B cell (primary cell): ENCODE measurements around the gene MAML3. TPM values are rescaled to one million over a fixed set of nuclear protein-coding genes. Genes with fewer than 3 reads are reported as not detected.

ENCODE experiments used
- ATAC-seq: fragments of 200-7000 bp; cut with Tn5 transposase; one replicate; pipeline ENCODE4 v1.10.0; 2021; ENCODE audit warnings: low read depth, mild to moderate bottlenecking, moderate number of reproducible peaks, moderate library complexity
- CTCF ChIA-PET: fragments of 350-600 bp; sonication (Branson Sonifier 250); formaldehyde crosslinking; loops from one replicate; lab custom pipeline; 2021; ENCODE audit warnings: antibody characterized with exemption, inconsistent platforms; lab: Charles Lee
- POLR2A ChIA-PET: fragments of 350-600 bp; sonication (Branson Sonifier 250); formaldehyde crosslinking; loops from one replicate; lab custom pipeline; 2021; ENCODE audit warnings: antibody characterized with exemption; lab: Charles Lee
- DNase-seq: peaks from one replicate; pipeline ENCODE4 v3.0.0; 2013
- H2AFZ ChIP-seq: 2 replicates; pipeline ENCODE4 v1.6.1; 2012; ENCODE audit warnings: mild to moderate bottlenecking, low read depth, low read length; ENCODE audit not compliant: insufficient read depth, poor library complexity, severe bottlenecking
- H3K27ac ChIP-seq, 2 donors: 1 replicate in 1 of 2; 2 replicates in 1 of 2; pipeline ENCODE4 v1.5.1; 2012 to 2013; ENCODE audit warnings: low read length in 2 of 2, mild to moderate bottlenecking in 2 of 2, moderate library complexity in 1 of 2
- H3K27me3 ChIP-seq, 4 experiments: fragments of 200-600 bp in 1 of 4; sonication (generic) in 1 of 4; replicated peaks in 1 of 4; 1 replicate in 2 of 4; 2 replicates in 2 of 4; pipeline versions ENCODE4 v1.6.1 to v1.7.0; 2013 to 2016; ENCODE audit warnings: low read length in 3 of 4, mild to moderate bottlenecking in 2 of 4, mixed read lengths in 1 of 4, moderate library complexity in 1 of 4; ENCODE audit not compliant: insufficient read depth in 4 of 4, control insufficient read depth in 3 of 4; ENCODE audit errors: control extremely low read depth in 1 of 4
- H3K36me3 ChIP-seq, 2 experiments: replicated peaks in 1 of 2; 1 replicate in 1 of 2; 2 replicates in 1 of 2; pipeline versions ENCODE4 v1.6.1 to v1.7.1; 2013; ENCODE audit warnings: low read length in 1 of 2; ENCODE audit not compliant: insufficient read depth in 2 of 2, control insufficient read depth in 1 of 2; ENCODE audit errors: control extremely low read depth in 1 of 2, extremely low read depth in 1 of 2
- H3K4me1 ChIP-seq, 2 donors: fragments of 200-600 bp in 1 of 2; sonication (generic) in 1 of 2; 1 replicate in 1 of 2; 2 replicates in 1 of 2; pipeline versions ENCODE4 v1.5.1 to v1.6.1; 2013 to 2017; ENCODE audit warnings: low read length in 2 of 2; ENCODE audit not compliant: control insufficient read depth in 2 of 2, insufficient read depth in 2 of 2
- H3K4me2 ChIP-seq: replicated peaks from 2 replicates; pipeline ENCODE3; 2012; ENCODE audit warnings: mild to moderate bottlenecking, low read depth, low read length; ENCODE audit not compliant: poor library complexity, severe bottlenecking
- H3K4me3 ChIP-seq, 5 experiments: fragments of 200-600 bp in 1 of 5; sonication (generic) in 1 of 5; 1 replicate in 3 of 5; 2 replicates in 2 of 5; pipeline versions ENCODE4 v1.5.1 to v1.7.0; 2011 to 2016; ENCODE audit warnings: low read length in 4 of 5, mild to moderate bottlenecking in 4 of 5, low read depth in 2 of 5, control low read depth in 1 of 5, moderate library complexity in 1 of 5; ENCODE audit not compliant: insufficient read depth in 1 of 5; ENCODE audit errors: control extremely low read depth in 1 of 5, extremely low read depth in 1 of 5
- H3K79me2 ChIP-seq: fragments of 200-600 bp; sonication (generic); one replicate; pipeline ENCODE4 v1.6.0; 2016; ENCODE audit warnings: low read length; ENCODE audit not compliant: control insufficient read depth, insufficient read depth
- H3K9ac ChIP-seq: fragments of 200-600 bp; sonication (generic); 2 replicates; pipeline ENCODE4 v1.6.1; 2017; ENCODE audit warnings: mild to moderate bottlenecking, low read length, moderate library complexity
- H3K9me3 ChIP-seq, 3 donors: one replicate each; pipeline versions ENCODE4 v1.6.1 to v1.7.1; 2013; ENCODE audit warnings: low read length in 2 of 3; ENCODE audit not compliant: control insufficient read depth in 2 of 3, insufficient read depth in 1 of 3; ENCODE audit errors: control extremely low read depth in 1 of 3
- H4K20me1 ChIP-seq: 2 replicates; pipeline ENCODE4 v1.6.0; 2012; ENCODE audit warnings: mild to moderate bottlenecking, low read length; ENCODE audit not compliant: insufficient read depth, control insufficient read depth, poor library complexity, severe bottlenecking
- H3K27ac Mint-ChIP-seq: one replicate; pipeline ENCODE4 v1.8.0; 2021; ENCODE audit warnings: mixed read lengths
- H3K27me3 Mint-ChIP-seq: one replicate; pipeline ENCODE4 v1.8.0; 2021; ENCODE audit warnings: mixed read lengths
- H3K4me1 Mint-ChIP-seq: one replicate; pipeline ENCODE4 v1.8.0; 2021; ENCODE audit warnings: mixed read lengths
- H3K4me3 Mint-ChIP-seq: one replicate; pipeline ENCODE4 v1.8.0; 2021; ENCODE audit warnings: mixed read lengths
- H3K9me3 Mint-ChIP-seq: one replicate; pipeline ENCODE4 v1.8.0; 2022; ENCODE audit warnings: mixed read lengths; ENCODE audit not compliant: insufficient read depth
- EZH2 ChIP-seq: IDR thresholded peaks from 2 replicates; pipeline ENCODE4 v1.6.1; 2012; ENCODE audit warnings: borderline replicate concordance, low read depth, mild to moderate bottlenecking, moderate library complexity, low read length; ENCODE audit not compliant: insufficient read depth, poor library complexity, severe bottlenecking
- WGBS: methylation state at CpG from one replicate; pipeline ENCODE4 v1.1.5; 2013; ENCODE audit warnings: missing lambda C conversion rate; ENCODE audit not compliant: insufficient coverage; 5-methylcytosine and 5-hydroxymethylcytosine counted together
- intact Hi-C: fragments of 100-400 bp; cut with micrococcal nuclease; formaldehyde crosslinking; loops from one replicate; pipeline ENCODE4 v1.10.0; 2022
- polyA plus RNA-seq: library from polyadenylated mRNA; depleted of rRNA; stranded (reverse); fragments of >200 nt; gene quantifications from 2 replicates; pipeline ENCODE4 v1.2.3, GENCODE V29; 2012
- total RNA-seq, 2 donors: library from RNA; stranded (reverse); fragments of 120-200 nt in 1 of 2; gene quantifications; 1 replicate in 1 of 2; 2 replicates in 1 of 2; pipeline versions ENCODE4 v1.2.3 to v1.2.4, GENCODE V29; 2013 to 2022
- TF ChIP-seq, protein P1 (sequence below): fragments of 200-600 bp; IDR thresholded peaks from one replicate; pipeline ENCODE4 v1.8.0; 2022; ENCODE audit warnings: antibody characterized with exemption, mild to moderate bottlenecking

Gene MAML3
- total and polyA plus RNA-seq, 2 donors (not counting 1 experiment from before 2014, with no cell fraction given), result 0.94 to 5.3 TPM

DNA sequence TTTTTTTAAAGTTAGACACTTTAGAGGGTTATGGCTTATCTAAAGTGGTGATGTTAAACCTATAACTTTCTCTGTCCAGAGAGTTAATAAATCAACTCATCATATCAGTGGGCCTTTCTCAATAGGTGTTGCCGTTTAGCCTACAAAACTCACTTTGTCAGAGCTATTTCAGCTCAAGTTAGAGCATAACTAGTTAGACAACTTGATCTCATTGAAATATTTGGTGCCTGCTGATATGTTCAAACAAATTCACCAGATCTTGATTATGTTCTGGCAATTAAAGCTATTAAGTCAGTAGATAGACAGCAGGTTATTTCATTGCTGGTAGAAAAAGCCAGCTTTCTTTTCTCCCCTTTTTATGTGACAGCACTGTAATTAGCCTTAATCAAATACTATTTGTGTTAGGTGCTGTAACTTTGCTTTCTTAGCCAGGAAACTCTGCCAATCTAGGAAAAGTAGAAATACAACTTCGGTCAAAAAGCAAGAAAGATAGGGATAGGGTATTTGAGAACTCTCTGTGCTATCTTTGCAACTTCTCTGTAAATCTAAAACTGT lies 191.8 kb downstream of the MAML3 start:
- H3K27ac Mint-ChIP-seq, result no peak overlapping the region
- no peaks in the 10 kb centered on the region for H3K79me2 ChIP-seq
- ATAC-seq, result no peak

DNA sequence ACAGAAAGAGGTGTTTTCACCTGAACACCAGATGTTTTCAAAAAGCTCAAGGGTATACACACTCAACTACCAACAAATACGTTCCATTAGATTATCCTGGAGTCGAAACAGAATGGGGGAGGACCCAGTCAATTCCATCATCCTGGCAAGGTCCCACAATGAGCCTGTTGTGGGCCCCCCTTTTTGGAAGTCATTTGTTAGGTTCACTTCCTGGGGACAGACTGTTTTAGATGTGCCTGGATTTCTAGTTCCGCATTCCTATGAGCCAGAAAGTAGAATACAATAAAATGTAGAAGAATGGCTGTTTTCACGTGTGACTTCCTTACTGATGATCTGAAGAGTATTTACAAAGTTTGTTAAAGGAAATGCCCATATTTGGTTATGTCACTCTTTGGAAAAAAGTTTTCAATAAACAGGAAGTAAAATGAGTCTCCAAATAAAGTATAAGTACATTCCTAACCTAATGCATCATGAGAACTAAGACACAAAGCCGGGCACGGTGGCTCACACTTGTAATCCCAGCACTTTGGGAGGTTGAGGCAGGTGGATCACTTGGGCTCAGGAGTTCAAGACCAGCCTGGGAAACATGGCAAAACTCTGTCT lies 192.5 kb downstream of the MAML3 start:
- DNase-seq (no peak), ATAC-seq (no peak)
- peaks cover 4% of the 10 kb centered on the region for H3K4me1 Mint-ChIP-seq
- intact Hi-C loops, result no loop called here
- H3K9me3 ChIP-seq, result no peaks in the 10 kb centered on the region
- ChIA-PET CTCF (no interaction called here), POLR2A (no interaction called here)
- H3K27me3 Mint-ChIP-seq, result peaks cover 23% of the 10 kb centered on the region
- H3K27me3 ChIP-seq, result no peaks in the 10 kb centered on the region
- WGBS, result 90% methylated on average over 5 of the region's 6 CpGs
- H3K4me3 Mint-ChIP-seq, result no peak overlapping the region
- no peaks in the 10 kb centered on the region for H3K9me3 Mint-ChIP-seq
- no peak overlapping the region for H3K9ac ChIP-seq
- H4K20me1 ChIP-seq, result no peaks in the 10 kb centered on the region
- no peak overlapping the region for H2AFZ ChIP-seq
- H3K27ac ChIP-seq, result no peak overlapping the region
- no peaks in the 10 kb centered on the region for H3K79me2 ChIP-seq
- H3K4me3 ChIP-seq, result no peak overlapping the region
- no peak overlapping the region for H3K27ac Mint-ChIP-seq
- H3K4me1 ChIP-seq, result no peaks in the 10 kb centered on the region
- no peaks in the 10 kb centered on the region for H3K36me3 ChIP-seq
- H3K4me2 ChIP-seq, result no peak overlapping the region
- no peak for TF ChIP-seq EZH2
- TF ChIP-seq, protein P1, sequence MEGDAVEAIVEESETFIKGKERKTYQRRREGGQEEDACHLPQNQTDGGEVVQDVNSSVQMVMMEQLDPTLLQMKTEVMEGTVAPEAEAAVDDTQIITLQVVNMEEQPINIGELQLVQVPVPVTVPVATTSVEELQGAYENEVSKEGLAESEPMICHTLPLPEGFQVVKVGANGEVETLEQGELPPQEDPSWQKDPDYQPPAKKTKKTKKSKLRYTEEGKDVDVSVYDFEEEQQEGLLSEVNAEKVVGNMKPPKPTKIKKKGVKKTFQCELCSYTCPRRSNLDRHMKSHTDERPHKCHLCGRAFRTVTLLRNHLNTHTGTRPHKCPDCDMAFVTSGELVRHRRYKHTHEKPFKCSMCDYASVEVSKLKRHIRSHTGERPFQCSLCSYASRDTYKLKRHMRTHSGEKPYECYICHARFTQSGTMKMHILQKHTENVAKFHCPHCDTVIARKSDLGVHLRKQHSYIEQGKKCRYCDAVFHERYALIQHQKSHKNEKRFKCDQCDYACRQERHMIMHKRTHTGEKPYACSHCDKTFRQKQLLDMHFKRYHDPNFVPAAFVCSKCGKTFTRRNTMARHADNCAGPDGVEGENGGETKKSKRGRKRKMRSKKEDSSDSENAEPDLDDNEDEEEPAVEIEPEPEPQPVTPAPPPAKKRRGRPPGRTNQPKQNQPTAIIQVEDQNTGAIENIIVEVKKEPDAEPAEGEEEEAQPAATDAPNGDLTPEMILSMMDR, result no peak

More for the DNA sequence above, 191.8 kb downstream of the MAML3 start:
- CTCF ChIA-PET, result interaction anchor here (0.5 kb wide), 1 partner anchor 50 kb away, joined by 3 read pairs; no protein-coding TSS in a partner anchor
- POLR2A ChIA-PET, result no interaction called here
- TF ChIP-seq, protein P1, result no peak
- no peak for TF ChIP-seq EZH2
- H3K4me1 ChIP-seq, result no peaks in the 10 kb centered on the region
- DNase-seq, result no peak
- no peaks in the 10 kb centered on the region for H4K20me1 ChIP-seq
- no peak overlapping the region for H3K27ac ChIP-seq
- H3K27me3 ChIP-seq, result no peaks in the 10 kb centered on the region
- peaks cover 23% of the 10 kb centered on the region for H3K27me3 Mint-ChIP-seq
- H3K9me3 Mint-ChIP-seq, result no peaks in the 10 kb centered on the region
- H3K9ac ChIP-seq, result no peak overlapping the region
- intact Hi-C loops, result no loop called here
- no peak overlapping the region for H3K4me3 ChIP-seq
- WGBS, result no CpG with 5 or more reads among the region's 2 CpGs
- no peak overlapping the region for H3K4me2 ChIP-seq
- H3K9me3 ChIP-seq, result no peaks in the 10 kb centered on the region
- no peaks in the 10 kb centered on the region for H3K36me3 ChIP-seq
- H3K4me3 Mint-ChIP-seq, result no peak overlapping the region
- no peak overlapping the region for H2AFZ ChIP-seq
- peaks cover 4% of the 10 kb centered on the region for H3K4me1 Mint-ChIP-seq
